ENCODE data around the gene PRKN. TPM values are rescaled to one million over a fixed set of nuclear protein-coding genes. Genes with fewer than 3 reads are reported as not detected.
A peak's percentile ranks its signal among the peaks of the same experiment; 100 is the strongest.

The PRKN gene
- total and polyA plus RNA-seq, 9 of the 15 experiments (the other 6 are each of a cell fraction or from before 2014, with no cell fraction given) = 0.03 to 0.96 (median 0.15) TPM; not detected in 2

DNA sequence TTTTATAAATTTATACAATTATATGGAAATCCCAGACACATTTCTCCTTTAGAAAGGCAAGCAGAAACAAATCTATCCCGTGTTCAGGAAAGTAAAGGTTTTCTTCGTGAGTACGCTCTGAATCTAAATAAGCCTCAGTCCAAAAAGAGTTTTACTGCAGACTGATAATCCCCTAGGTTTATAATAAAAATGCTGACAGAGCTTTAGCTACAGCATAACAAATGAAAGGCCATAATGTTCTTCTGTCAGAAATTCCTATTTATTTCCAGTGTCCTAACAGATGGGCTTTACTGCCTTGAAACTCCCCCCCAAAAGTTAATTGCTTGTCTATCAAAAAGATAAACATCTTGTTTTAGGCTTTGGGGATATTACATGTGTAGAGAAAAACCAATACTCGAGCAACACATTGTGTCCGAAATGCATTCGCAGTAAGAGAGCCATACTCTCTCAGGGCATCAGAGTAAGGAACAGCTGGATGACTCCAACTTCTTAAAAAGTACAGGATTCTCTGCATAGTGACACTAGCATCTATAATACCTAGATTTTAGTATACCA is 109.0 kb downstream of the PRKN start (continued):
- TF ChIP-seq CREB1 (IDR thresholded peaks at IDR 0.05) (no peak), CREB1 (CRISPR knock-in tag; IDR thresholded peaks at IDR 0.05) (no peak), TAL1 (IDR thresholded peaks at IDR 0.05) (no peak), PHB2 (IDR thresholded peaks at IDR 0.05; ENCODE audit: low read depth) (no peak), NR2C2 (CRISPR knock-in tag; IDR thresholded peaks at IDR 0.05) (no peak), NR2C2 (tag; IDR thresholded peaks at IDR 0.05) (no peak)

DNA sequence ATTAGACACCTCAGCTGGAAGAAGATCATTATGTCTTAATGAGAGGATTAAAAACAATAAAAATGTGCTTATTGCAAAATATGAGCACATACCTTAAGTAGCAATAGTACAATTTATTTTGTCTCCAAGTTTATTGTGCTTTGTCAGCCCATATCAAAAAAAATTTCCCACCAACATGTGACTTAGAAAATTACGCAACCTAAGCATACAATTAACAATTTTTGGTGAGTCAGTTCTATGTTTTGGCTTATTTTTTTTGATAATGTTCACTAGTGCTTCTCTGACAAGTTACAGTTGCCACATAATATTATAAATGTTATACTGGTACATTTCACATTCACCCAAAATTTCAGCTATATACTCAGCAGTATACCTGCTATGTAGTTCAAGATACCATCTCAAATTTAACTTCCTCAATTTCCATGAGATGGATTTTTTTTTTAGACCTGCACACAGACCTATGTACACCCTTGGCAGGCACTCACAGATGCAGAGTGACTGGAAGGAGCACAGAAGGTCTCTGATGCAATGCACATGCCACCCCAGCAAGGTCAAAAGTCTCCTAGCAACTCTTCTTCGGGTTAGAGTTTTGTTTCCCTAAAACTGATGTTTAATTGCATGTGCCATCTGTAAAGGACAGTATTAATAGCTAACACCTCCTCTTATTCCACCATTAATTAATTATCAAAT is 112.4 kb downstream of the PRKN start:
- no peaks in the 10 kb centered on the region for H3K79me2 ChIP-seq (ENCODE audit: control insufficient read depth, insufficient read depth, low read length)
- H2AFZ ChIP-seq (ENCODE audit: low read depth, low read length) = no peak overlapping the region
- in situ Hi-C loops (cut with MboI) (no loop called here), intact Hi-C loops (cut with micrococcal nuclease) (no loop called here)
- ChIA-PET CTCF (ENCODE audit: low intra/inter-chr PET ratio) (no interaction called here), POLR2A (no interaction called here)
- no peaks in the 10 kb centered on the region for H3K9me3 ChIP-seq (replicated peaks; ENCODE audit: control insufficient read depth, insufficient read depth, low read depth, low read length)
- no peak for DNase-seq (ENCODE audit: extremely low read depth in 1 of 4, low spot score in 3 of 4)
- no peaks in the 10 kb centered on the region for H3K36me3 ChIP-seq (ENCODE audit: control insufficient read depth, insufficient read depth, low read length)
- no peak overlapping the region for H3K27ac ChIP-seq (ENCODE audit: extremely low read depth, low read depth, low read length)
- no peak for ATAC-seq
- BruUV-seq (replicated peaks) = no TSS peak
- FAIRE-seq = no peak
- H3K4me2 ChIP-seq (ENCODE audit: insufficient read depth, low read length) = no peak overlapping the region
- H3K27me3 ChIP-seq (ENCODE audit: control insufficient read depth in 2 of 2, insufficient read depth in 2 of 2, low read length in 2 of 2) = no peaks in the 10 kb centered on the region
- no peaks in the 10 kb centered on the region for H3K4me1 ChIP-seq (replicated peaks in 1 of 2; ENCODE audit: control insufficient read depth in 2 of 2, insufficient read depth in 2 of 2, low read length in 2 of 2)
- no peaks in the 10 kb centered on the region for H4K20me1 ChIP-seq (replicated peaks; ENCODE audit: control insufficient read depth, insufficient read depth, low read length)
- TF ChIP-seq RBM34 (IDR thresholded peaks at IDR 0.05; ENCODE audit: borderline replicate concordance, insufficient read depth, low read length) (no peak), FOXA3 (CRISPR knock-in tag; conservative IDR thresholded peaks at IDR 0.05 in 1 of 2, IDR thresholded peaks at IDR 0.05 in 1 of 2) (no peak), CEBPG (CRISPR knock-in tag; IDR thresholded peaks at IDR 0.05) (no peak), CEBPG (tag; conservative IDR thresholded peaks at IDR 0.05 in 1 of 2, IDR thresholded peaks at IDR 0.05 in 1 of 2) (peak in 1 of 2 experiments; percentile 51; a peak in 2 of 4 replicates)
- H3K9me1 ChIP-seq (ENCODE audit: control insufficient read depth, insufficient read depth, low read length) = no peaks in the 10 kb centered on the region
- H3K4me3 ChIP-seq = no peak overlapping the region
- WGBS (ENCODE audit: insufficient coverage, low coverage, missing lambda C conversion rate) = 0% methylated on average over 2 of the region's 2 CpGs
- H3K9ac ChIP-seq (ENCODE audit: insufficient read depth in 1 of 2, low read depth in 2 of 2, low read length in 2 of 2) = no peak overlapping the region
